ENCODE results near the gene CYP2W1.

CYP2W1 gene

GRCh38 chr7:953547-954327 lies 29.2 kb upstream of the CYP2W1 start:
- no peak for TF ChIP-seq CTCF (IDR thresholded peaks at IDR 0.05; ENCODE audit: low read length, missing control alignments)
- DNase-seq (ENCODE audit: low read depth) = peak; percentile 42
- peak overlapping the region; percentile 40 for H3K4me3 ChIP-seq (replicated peaks; ENCODE audit: low read depth, low read length)

GRCh38 chr7:954330-955238 lies 28.4 kb upstream of the CYP2W1 start, which contains the start of gene ADAP1:
Gene ADAP1, minus strand, starts transcription at chr7:954680. Its CDS starts 203 bp downstream, at chr7:954477.
- peak within 1 kb of the TSS; percentile 40 for H3K4me3 ChIP-seq (replicated peaks; ENCODE audit: low read depth, low read length)
- peak; percentile 53 for DNase-seq (ENCODE audit: low read depth)
- TF ChIP-seq CTCF (IDR thresholded peaks at IDR 0.05; ENCODE audit: low read length, missing control alignments) = no peak

GRCh38 chr7:956031-956430 lies 26.9 kb upstream of the CYP2W1 start:
- DNase-seq (ENCODE audit: low read depth) = no peak
- TF ChIP-seq CTCF (IDR thresholded peaks at IDR 0.05; ENCODE audit: low read length, missing control alignments) = no peak
- H3K4me3 ChIP-seq (replicated peaks; ENCODE audit: low read depth, low read length) = no peak overlapping the region

- no peak overlapping the region for H3K4me3 ChIP-seq (replicated peaks; ENCODE audit: low read depth, low read length)
- DNase-seq (ENCODE audit: low read depth) = no peak
- no peak for TF ChIP-seq CTCF (IDR thresholded peaks at IDR 0.05; ENCODE audit: low read length, missing control alignments)
These were observed 25.4 kb upstream of the CYP2W1 start for GRCh38 chr7:957418-958220.

- DNase-seq (ENCODE audit: low read depth) = no peak
- no peak overlapping the region for H3K4me3 ChIP-seq (replicated peaks; ENCODE audit: low read depth, low read length)
- TF ChIP-seq CTCF (IDR thresholded peaks at IDR 0.05; ENCODE audit: low read length, missing control alignments) = no peak
These were observed 24.5 kb upstream of the CYP2W1 start for GRCh38 chr7:958221-959200.

Measured in fibroblast of pulmonary artery (primary cell).